Measurements from ENCODE around the gene MOB3B. TPM values are rescaled to one million over a fixed set of nuclear protein-coding genes. Genes with fewer than 3 reads are reported as not detected.

The MOB3B gene
- 6.9 and 7.9 TPM in 2 replicates for total RNA-seq (2014; rRNA removed; shearing (Covaris generic))

DNA sequence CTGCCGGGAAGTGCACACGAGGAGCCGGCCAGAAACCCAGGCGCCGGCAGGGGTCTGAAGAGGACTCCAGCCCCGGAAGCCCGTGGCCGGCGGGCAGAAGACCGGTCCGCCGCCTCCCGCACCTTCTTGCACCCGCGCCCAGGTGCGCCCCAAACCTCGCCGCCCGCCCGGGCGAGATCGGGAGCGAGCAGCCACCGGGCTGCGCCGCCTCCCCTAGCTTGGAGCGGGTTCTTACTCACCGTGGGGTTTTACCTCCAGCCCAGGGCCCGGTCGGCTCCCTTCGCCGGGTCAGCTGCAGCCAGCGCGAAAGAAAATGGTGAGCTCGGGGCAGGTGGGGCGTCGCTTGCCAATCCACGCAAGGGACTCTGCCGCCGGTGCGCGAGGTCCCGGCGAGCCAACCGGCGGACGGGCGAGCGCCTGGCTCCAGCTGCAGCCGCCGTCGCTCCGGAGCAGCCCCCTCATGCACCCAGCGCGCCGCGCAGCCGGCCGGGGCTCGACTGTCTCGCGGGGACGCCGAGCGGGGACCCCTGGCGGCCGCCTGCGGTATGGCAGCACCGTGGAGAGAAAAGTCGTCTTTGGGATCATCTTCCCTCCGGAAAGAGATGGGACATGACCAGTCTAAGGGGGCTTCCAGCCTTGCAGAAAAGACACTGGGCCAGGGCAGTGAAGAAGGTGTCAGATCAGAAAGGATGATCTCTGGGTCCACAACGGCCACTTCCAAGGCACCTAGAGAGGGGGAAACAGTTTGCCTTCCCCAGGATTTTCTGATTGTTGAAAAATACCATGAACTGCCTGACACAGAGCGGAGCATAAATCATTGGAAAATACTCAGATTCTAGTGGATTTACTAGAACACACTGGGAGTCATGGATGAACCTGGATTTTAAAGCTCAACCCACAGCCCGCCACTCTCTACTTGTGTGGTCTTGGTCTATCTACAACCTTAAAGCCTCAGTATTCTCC is at the start of gene MOB3B:
TSS of gene MOB3B (minus strand) at position 499 of the 963 bp plus-strand sequence. CDS start 74,264 bp downstream, outside the sequence.
- peak within 1 kb of the TSS; percentile 80 for H3K4me3 ChIP-seq (ENCODE audit: insufficient read depth, low read depth, low read length)
- no peaks in the 10 kb centered on the region; the same call in 1 of the 2 replicates for H3K27me3 ChIP-seq (ENCODE audit: control insufficient read depth, insufficient read depth, low read length)
- peak; percentile 91 for DNase-seq
- H3K36me3 ChIP-seq (replicated peaks; ENCODE audit: control insufficient read depth, insufficient read depth, low read length) = no peaks in the 10 kb centered on the region

- no peaks in the 10 kb centered on the region for H3K36me3 ChIP-seq (replicated peaks; ENCODE audit: control insufficient read depth, insufficient read depth, low read length)
- peak overlapping the region; percentile 80 for H3K4me3 ChIP-seq (ENCODE audit: insufficient read depth, low read depth, low read length)
- peak; percentile 77 for DNase-seq
- H3K27me3 ChIP-seq (ENCODE audit: control insufficient read depth, insufficient read depth, low read length) = no peaks in the 10 kb centered on the region
These were observed 44.3 kb upstream of the MOB3B start for GRCh38 chr9:27573634-27574590.

GRCh38 chr9:27572918-27573633 is 43.5 kb upstream of the MOB3B start, which contains the start of gene C9orf72:
TSS of gene C9orf72 (minus strand) at chr9:27573481. CDS start at chr9:27567120, 6,361 bp downstream.
- no peaks in the 10 kb centered on the region for H3K27me3 ChIP-seq (ENCODE audit: control insufficient read depth, insufficient read depth, low read length)
- peak within 1 kb of the TSS; percentile 80 for H3K4me3 ChIP-seq (ENCODE audit: insufficient read depth, low read depth, low read length)
- H3K36me3 ChIP-seq (replicated peaks; ENCODE audit: control insufficient read depth, insufficient read depth, low read length) = no peaks in the 10 kb centered on the region
- peak; percentile 92 for DNase-seq

DNA sequence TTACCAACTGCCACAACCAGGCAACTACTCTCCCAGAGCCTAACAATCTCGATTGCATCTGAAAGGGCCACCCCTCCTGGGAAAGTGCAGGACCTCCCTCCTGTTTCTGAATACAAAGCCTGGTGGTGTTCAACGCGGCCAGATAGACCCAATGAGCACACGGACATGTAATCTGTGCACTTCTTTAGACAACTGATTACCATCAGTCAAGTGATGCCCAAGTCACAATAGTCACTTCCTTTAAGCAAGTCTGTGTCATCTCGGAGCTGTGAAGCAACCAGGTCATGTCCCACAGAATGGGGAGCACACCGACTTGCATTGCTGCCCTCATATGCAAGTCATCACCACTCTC is 42.9 kb upstream of the MOB3B start:
- Histone ChIP-seq H3K27me3 (ENCODE audit: control insufficient read depth, insufficient read depth, low read length) (no peaks in the 10 kb centered on the region), H3K36me3 (replicated peaks; ENCODE audit: control insufficient read depth, insufficient read depth, low read length) (no peaks in the 10 kb centered on the region), H3K4me3 (ENCODE audit: insufficient read depth, low read depth, low read length) (peak overlapping the region; percentile 80)
- peak; percentile 47 for DNase-seq

- Histone ChIP-seq H3K27me3 (ENCODE audit: control insufficient read depth, insufficient read depth, low read length) (no peaks in the 10 kb centered on the region), H3K4me3 (ENCODE audit: insufficient read depth, low read depth, low read length) (no peak overlapping the region), H3K36me3 (replicated peaks; ENCODE audit: control insufficient read depth, insufficient read depth, low read length) (no peaks in the 10 kb centered on the region)
- no peak for DNase-seq
These were observed 42.4 kb upstream of the MOB3B start for GRCh38 chr9:27572061-27572460.

DNA sequence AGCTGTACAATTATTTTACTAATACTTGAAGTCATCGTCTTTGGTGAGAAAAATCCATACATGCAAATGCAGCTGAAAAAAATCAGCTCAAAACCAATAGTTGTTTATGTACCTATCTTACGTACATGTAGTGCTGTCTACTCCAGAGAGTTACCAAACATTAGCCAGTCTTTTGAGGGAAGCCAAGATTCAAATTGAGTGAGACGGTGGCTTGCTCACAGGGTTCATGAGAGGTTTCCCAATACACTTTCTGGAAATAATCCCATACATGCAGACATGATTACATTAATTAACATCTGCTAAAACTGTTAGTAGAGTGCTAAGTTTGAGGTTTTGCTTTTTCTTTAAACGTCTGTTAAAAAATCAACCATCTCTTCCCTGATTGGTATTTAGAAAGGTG is 41.4 kb upstream of the MOB3B start:
- Histone ChIP-seq H3K27me3 (ENCODE audit: control insufficient read depth, insufficient read depth, low read length) (no peaks in the 10 kb centered on the region), H3K4me3 (ENCODE audit: insufficient read depth, low read depth, low read length) (no peak overlapping the region), H3K36me3 (replicated peaks; ENCODE audit: control insufficient read depth, insufficient read depth, low read length) (no peaks in the 10 kb centered on the region)
- DNase-seq = no peak

DNA sequence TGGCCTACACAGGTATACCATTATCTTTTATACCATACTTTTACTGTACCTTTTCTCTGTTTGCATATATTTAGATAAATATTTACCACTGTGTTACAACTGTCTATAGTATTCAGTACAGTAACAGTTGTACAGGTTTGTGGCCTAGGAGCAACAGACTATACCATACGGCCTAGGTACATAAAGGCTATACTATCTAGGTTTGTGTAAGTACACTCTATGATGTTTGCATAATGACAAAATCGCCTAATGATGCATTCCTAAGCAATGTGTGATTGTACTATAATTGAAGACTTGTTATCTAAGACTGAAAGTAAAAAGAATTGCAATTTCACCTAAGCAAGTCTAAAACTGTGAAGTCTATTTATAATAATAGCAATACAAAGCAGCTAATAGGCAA is 39.8 kb upstream of the MOB3B start:
- peaks cover 2% of the 10 kb centered on the region for H3K36me3 ChIP-seq (replicated peaks; ENCODE audit: control insufficient read depth, insufficient read depth, low read length)
- no peak overlapping the region for H3K4me3 ChIP-seq (ENCODE audit: insufficient read depth, low read depth, low read length)
- no peaks in the 10 kb centered on the region for H3K27me3 ChIP-seq (ENCODE audit: control insufficient read depth, insufficient read depth, low read length)
- DNase-seq = no peak

DNA sequence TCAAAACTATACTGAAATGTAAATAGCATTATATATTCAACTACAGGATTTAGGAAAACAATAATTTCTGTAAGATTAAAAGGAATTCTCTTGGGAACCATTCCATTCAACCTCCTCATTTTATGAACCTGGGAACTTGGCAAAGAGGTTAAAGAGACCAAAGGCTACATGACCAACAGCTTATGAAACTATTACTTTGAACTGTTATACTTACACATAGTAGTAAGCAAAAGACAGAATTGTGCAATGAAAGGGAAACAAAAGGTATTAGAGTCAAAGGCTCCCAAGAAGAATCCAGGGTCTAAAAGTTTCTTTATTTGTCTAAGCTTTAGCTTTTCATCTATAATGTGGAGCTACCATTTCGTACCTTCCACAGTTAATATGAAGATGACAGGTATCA is 36.5 kb upstream of the MOB3B start:
- Histone ChIP-seq H3K36me3 (replicated peaks; ENCODE audit: control insufficient read depth, insufficient read depth, low read length) (peaks cover 3% of the 10 kb centered on the region), H3K4me3 (ENCODE audit: insufficient read depth, low read depth, low read length) (no peak overlapping the region), H3K27me3 (ENCODE audit: control insufficient read depth, insufficient read depth, low read length) (no peaks in the 10 kb centered on the region)
- DNase-seq = no peak

GRCh38 chr9:27565696-27566095 is 36.1 kb upstream of the MOB3B start:
- H3K36me3 ChIP-seq (replicated peaks; ENCODE audit: control insufficient read depth, insufficient read depth, low read length) = peaks cover 3% of the 10 kb centered on the region
- no peak overlapping the region for H3K4me3 ChIP-seq (ENCODE audit: insufficient read depth, low read depth, low read length)
- DNase-seq = no peak
- no peaks in the 10 kb centered on the region for H3K27me3 ChIP-seq (ENCODE audit: control insufficient read depth, insufficient read depth, low read length)

DNA sequence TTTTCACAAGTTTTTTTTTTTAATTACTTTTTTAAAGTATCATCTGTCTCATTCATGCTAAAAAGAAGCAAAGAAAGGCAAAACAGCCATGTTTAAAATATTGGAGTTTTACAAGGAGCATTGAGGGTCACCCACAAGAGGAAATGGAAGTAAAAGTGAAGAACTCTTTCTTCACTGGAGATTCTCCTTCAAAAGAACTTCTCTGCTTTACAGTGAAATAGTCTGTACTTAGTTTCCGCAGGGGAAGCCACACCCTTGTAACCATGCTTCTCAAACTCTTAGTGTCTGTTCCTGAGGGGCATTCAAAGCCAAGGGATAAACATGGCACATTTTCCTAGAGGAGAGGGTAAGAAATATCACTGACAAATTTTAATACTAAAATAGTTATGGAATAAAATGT is 35.1 kb upstream of the MOB3B start:
- no peak overlapping the region for H3K4me3 ChIP-seq (ENCODE audit: insufficient read depth, low read depth, low read length)
- DNase-seq = no peak
- H3K27me3 ChIP-seq (ENCODE audit: control insufficient read depth, insufficient read depth, low read length) = no peaks in the 10 kb centered on the region
- H3K36me3 ChIP-seq (replicated peaks; ENCODE audit: control insufficient read depth, insufficient read depth, low read length) = peaks cover 3% of the 10 kb centered on the region

DNA sequence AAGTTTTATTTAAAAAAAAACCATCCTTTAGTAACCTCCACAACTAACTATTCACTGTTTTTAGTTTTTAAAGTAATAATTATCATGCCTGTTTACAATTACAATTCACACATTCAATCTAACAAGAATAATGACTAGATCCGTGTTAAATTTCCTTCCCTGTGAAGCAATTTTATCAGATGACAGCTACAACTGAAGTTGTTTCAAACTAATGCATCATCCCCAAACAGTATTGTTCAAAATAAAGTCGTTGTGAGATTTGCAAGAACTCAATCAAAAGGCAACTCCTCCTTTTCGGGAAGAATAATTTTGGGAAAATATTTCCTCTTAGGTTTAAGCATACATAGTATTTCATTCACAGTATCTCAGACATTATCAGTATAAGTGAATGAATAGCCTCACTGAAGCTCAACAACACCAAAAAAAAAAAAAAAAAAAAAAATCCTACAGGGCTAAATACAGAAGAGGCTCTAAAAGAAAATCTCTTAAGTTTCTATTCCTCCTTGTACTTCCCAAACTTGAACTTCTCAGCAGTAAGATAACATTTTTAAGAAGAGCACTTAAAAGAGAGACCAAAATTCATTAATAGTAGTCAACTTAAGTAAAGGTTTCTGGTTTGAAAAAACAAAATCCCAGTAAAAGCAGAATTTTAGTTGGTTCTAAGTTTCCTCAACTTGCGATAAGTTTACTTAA is 34.3 kb upstream of the MOB3B start:
- H3K4me3 ChIP-seq (ENCODE audit: insufficient read depth, low read depth, low read length) = no peak overlapping the region
- H3K27me3 ChIP-seq (ENCODE audit: control insufficient read depth, insufficient read depth, low read length) = no peaks in the 10 kb centered on the region
- peaks cover 3% of the 10 kb centered on the region for H3K36me3 ChIP-seq (replicated peaks; ENCODE audit: control insufficient read depth, insufficient read depth, low read length)
- DNase-seq = no peak

- DNase-seq = no peak
- peaks cover 5% of the 10 kb centered on the region for H3K36me3 ChIP-seq (replicated peaks; ENCODE audit: control insufficient read depth, insufficient read depth, low read length)
- no peak overlapping the region for H3K4me3 ChIP-seq (ENCODE audit: insufficient read depth, low read depth, low read length)
- no peaks in the 10 kb centered on the region for H3K27me3 ChIP-seq (ENCODE audit: control insufficient read depth, insufficient read depth, low read length)
These were observed 32.1 kb upstream of the MOB3B start for GRCh38 chr9:27561685-27562084.

DNA sequence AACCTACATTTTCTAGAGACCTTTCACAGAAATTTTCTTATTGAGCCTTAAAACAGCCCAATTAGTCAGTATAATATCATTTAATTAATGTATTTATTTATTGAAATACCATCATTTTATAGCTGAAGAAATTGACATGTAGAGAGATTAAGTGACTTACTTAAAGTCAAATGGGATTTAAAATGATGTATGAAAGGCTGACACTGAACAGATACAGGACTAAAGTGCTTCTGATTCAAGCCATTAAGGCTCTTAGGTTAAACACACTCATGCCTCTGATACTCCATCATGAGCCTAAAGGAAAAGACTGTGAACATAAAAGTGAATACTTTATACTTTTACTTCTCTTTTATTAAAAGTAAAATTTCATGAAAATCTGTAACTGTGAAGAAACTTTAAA is 30.8 kb upstream of the MOB3B start:
- H3K27me3 ChIP-seq (ENCODE audit: control insufficient read depth, insufficient read depth, low read length) = no peaks in the 10 kb centered on the region
- H3K4me3 ChIP-seq (ENCODE audit: insufficient read depth, low read depth, low read length) = no peak overlapping the region
- DNase-seq = no peak
- H3K36me3 ChIP-seq (replicated peaks; ENCODE audit: control insufficient read depth, insufficient read depth, low read length) = peaks cover 9% of the 10 kb centered on the region
